ENCODE measurements around the gene TSTD1.
"Not testable (repeated sequence)": the region's sequence is repeated elsewhere in the genome, so short reads cannot be mapped to it uniquely, and the experiment has no call there.

The TSTD1 gene

DNA sequence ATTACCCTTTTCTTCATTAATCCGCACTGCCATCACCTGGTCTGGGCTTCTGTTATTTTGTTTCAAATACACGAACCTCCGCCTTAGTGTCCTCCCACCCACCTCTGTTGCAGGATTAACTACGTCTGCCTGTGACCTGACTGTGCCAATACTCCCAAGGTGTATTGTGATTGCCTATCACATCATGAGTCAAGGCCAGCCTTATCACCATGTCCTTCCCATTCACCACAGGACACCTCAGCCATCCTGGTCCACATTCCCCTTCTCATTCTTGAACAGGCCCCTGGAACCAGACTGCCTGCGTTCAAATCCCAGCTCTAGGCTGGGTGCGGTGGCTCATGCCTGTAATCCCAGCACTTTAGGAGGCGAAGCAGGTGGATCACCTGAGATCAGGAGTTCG lies 32.2 kb downstream of the TSTD1 start:
- no peak for DNase-seq

DNA sequence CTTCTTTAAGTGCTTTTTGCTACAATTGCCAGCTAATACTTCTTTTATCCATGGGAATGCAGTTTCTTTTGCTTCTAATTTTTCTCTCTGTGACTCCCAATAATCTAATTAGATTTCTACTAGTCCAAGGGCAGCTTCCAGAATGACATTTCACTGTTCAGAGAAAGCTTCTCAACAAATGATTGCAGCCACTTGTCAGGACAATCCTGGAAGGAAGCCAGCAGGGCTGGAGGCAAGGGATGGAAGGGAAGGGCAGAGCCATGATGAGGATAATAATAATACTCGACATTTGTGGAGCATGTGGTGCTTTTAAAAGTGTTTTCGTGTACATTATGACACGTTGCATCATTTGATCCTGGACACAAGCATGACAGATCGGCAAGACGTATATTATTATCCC lies 37.2 kb downstream of the TSTD1 start:
- no peak for DNase-seq

DNA sequence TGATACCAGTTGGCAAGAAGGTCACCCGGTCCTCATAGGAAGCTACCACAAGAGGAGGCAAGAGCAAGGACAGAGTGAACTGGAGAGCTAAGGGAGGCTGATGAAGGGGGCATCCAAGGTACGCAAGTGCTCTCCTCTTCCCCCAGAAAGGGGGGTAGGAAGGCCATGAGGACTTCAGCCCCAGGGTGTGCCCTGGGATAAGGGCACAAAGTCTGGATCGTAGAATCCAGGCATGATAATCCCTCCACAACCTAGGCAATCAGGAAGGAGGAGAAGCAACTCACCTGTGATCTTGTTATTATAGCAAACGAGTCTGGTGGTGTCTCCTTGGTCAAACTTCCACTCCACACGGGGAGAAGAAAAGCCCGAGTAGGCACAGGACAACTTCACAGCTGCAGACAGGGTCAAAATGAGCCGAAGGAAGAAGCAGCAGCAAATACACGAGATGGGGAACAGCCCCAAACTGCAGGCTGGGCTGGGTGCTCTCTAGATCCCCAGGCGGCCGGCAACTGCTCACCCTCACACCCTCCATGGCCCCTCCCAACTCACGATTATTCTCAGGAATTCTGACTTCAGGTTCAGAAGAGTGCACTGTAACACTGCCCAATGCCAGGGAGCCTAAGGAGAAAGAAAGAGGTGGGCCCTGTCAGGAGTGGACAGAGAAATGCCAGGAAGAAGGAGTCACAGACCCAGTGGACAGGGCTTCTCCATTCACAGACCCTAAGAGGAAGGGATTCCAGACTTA lies 37.9 kb downstream of the TSTD1 start:
- no peak for DNase-seq

DNA sequence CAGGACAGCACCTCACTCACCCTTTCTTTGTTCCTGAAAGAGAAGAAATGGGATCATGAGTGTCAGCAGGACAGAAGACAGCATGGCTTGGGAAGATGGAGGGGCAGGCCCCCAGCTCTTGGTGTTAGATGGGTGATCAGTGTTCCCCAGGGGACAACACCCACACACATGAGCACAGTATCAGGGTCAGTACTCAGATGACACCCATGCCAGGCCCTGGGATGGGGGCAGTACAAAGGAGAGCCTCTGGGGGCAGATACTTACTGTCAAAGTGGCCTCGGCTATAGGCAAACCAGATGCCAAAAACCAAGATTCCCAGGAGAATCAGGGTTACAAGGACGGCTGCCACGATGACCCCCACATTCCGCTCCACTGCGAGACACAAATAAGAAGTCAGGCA lies 39.4 kb downstream of the TSTD1 start:
- no peak for DNase-seq

DNA sequence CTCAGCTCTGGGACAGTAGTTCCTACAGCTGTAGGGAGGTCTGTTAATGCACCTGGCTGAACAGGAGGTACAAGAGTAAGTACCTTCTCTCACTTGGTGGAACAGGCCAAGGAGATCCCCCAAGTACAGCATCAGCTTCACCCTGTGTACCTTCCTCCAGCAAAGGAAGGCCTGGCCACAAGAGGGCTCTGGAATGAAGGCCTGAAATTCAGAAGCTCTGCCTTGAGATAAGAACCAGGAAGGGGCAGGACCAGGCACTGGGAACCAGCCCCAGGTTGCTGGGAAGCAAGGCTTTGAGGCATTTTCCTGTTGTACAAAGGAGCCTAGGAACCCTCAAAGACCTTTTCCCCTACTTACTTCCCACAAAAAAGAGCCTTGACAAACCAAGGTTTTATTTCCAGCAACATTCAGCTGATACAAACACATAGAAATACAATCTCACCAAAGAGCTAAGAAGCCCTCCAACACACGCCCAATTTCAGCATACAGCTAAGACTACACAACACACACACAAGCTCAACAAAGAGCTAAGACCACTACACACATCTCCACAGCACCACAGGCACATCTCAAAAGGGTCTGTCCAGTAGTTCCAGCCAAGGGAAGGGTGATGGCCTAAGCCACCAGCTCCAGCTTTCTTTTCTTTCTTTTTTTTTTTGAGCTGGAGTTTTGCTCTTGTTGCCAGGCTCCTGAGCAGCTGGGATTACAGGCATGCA lies 41.3 kb downstream of the TSTD1 start:
- DNase-seq, result peak; percentile 27 to 55

DNA sequence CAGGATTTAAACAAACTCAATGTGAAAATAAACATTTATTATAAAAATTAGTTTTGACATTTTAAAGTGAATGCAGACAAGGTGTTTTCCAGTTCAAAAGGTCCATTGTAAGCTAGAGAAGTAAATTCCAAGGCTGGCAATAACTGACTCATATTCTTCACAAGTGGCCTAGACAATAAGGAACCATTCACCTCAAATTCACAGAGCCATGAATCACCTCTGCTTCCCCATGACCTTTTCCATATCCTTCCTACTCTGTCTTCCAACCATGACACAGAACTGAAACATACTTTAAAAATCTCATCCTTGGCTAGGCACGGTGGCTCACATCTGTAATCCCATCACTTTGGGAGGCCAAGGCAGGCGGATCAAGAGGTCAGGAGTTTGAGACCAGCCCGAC lies 42.6 kb downstream of the TSTD1 start:
- DNase-seq, result no peak

DNA sequence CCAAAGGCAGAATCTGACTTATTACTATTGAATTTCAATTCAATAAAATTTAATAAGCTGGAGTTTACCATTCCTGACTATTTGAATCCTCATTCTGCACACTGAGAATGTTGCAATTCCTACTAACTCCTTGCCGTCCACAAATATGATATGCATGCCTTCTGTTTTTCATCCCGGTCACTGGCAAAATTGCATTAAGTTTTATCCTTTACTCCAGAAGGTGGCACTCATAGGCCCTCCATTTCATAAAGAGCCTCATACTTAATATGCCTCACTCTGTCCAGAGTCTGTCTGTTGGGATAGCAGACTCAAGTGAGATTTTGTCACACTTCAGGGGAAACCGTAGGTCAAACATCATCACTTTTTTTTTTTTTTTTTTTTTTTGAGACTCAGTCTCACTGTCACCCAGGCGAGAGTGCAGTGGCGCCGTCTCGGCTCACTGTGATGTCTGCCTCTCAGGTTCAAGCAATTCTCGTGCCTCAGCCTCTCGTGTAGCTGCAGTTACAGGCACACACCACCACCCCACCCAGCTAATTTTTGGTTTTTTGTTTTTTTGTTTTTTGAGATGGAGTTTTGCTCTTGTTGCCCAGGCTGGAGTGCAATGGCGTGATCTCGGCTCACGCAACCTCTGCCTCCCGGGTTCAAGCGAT lies 45.1 kb downstream of the TSTD1 start:
- DNase-seq, result no peak

DNA sequence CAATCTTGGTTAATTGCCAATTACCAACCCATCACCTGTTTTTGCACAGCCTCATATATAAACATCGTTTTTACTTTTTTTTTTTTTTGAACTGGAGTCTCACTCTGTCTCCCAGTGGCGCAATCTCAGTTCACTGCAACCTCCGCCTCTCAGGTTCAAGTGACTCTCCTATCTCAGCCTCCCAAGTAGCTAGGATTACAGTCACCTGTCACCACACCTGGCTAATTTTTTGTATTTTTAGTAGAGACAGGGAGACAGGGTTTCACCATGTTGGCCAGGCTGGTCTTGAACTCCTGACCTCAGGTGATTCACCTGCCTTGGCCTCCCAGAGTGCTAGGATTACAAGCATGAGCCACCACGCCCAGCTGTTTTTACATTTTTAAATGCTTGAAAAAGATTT lies 46.7 kb downstream of the TSTD1 start:
- not testable (repeated sequence) for DNase-seq

All from stimulated activated CD4-positive, alpha-beta T cell treated with anti-CD3 and anti-CD28 coated beads, Interleukin-4, amount 100 ng/mL, for 4 hours (primary cell).